K562 (cell line): ENCODE data around the gene CELSR3. TPM values are rescaled to one million over a fixed set of nuclear protein-coding genes. Genes with fewer than 3 reads are reported as not detected.

Source experiments
- ATAC-seq: fragments of 200-7000 bp; cut with Tn5 transposase; 3 replicates; pipeline ENCODE4 v1.9.1; 2020; ENCODE audit warnings: moderate library complexity
- BruUV-seq: library from RNA; stranded (reverse); fragments of 400-500 nt; replicated peaks from 2 replicates; lab custom pipeline; 2021; lab: Mats Ljungman, UMichigan
- CTCF ChIA-PET: fragments of 300-600 bp; formaldehyde crosslinking; extraction: SDS; loops from one replicate; lab custom pipeline; 2021; ENCODE audit warnings: low intra/inter-chr PET ratio; lab: Yijun Ruan, JAX
- POLR2A ChIA-PET: fragments of 300-600, 350-650 bp; sonication (Branson Sonifier 250); formaldehyde crosslinking; extraction: SDS; loops from one replicate; lab custom pipeline; 2021; ENCODE audit warnings: antibody characterized with exemption, inconsistent platforms; lab: Yijun Ruan, JAX
- DNase-seq, 4 experiments: peaks; one replicate each; pipeline versions ENCODE4 v3.0.0 to v3.0.0-alpha.2; 2011 to 2018; ENCODE audit warnings: low spot score in 3 of 4, mixed read lengths in 3 of 4; ENCODE audit errors: extremely low read depth in 1 of 4
- FAIRE-seq: peaks from 2 replicates; lab custom pipeline; 2011; peaks lifted over from hg19 to GRCh38; lab: Jason Lieb, UNC
- H2AFZ ChIP-seq: 2 replicates; pipeline ENCODE4 v1.6.0; 2011; ENCODE audit warnings: low read depth, low read length, control low read depth, inconsistent platforms
- H3K27ac ChIP-seq: fragments of 200-600 bp; 3 replicates; pipeline ENCODE4 v1.8.0; 2011; ENCODE audit warnings: low read depth, mild to moderate bottlenecking, control low read depth, inconsistent platforms, low read length, moderate library complexity, mixed read lengths; ENCODE audit errors: extremely low read depth
- H3K27me3 ChIP-seq, 2 experiments: fragments of 300-600 bp in 1 of 2; 2 replicates in 1 of 2; 3 replicates in 1 of 2; pipeline versions ENCODE4 v1.6.0 to v1.8.0; 2011; ENCODE audit warnings: inconsistent platforms in 2 of 2, low read length in 2 of 2, mild to moderate bottlenecking in 1 of 2, mixed read lengths in 1 of 2, moderate library complexity in 1 of 2; ENCODE audit not compliant: control insufficient read depth in 2 of 2, insufficient read depth in 2 of 2
- H3K36me3 ChIP-seq: fragments of 300-600 bp; 3 replicates; pipeline ENCODE4 v1.8.0; 2011; ENCODE audit warnings: mild to moderate bottlenecking, low read length, inconsistent platforms; ENCODE audit not compliant: control insufficient read depth, insufficient read depth
- H3K4me1 ChIP-seq, 2 experiments: fragments of 200-600 bp in 1 of 2; replicated peaks in 1 of 2; 2 replicates in 1 of 2; 3 replicates in 1 of 2; pipeline versions ENCODE4 v1.5.1 to v1.8.0; 2011; ENCODE audit warnings: inconsistent platforms in 2 of 2, low read length in 2 of 2, mild to moderate bottlenecking in 1 of 2, mixed read lengths in 1 of 2, moderate library complexity in 1 of 2; ENCODE audit not compliant: control insufficient read depth in 2 of 2, insufficient read depth in 2 of 2
- H3K4me2 ChIP-seq: 2 replicates; pipeline ENCODE4 v1.6.1; 2011; ENCODE audit warnings: low read length, control low read depth, inconsistent platforms, mixed read lengths; ENCODE audit not compliant: insufficient read depth
- H3K4me3 ChIP-seq: fragments of 200-600 bp; sonication (generic), shearing (Covaris generic); 2 replicates; pipeline ENCODE4 v1.5.1; 2016; ENCODE audit warnings: control low read depth, inconsistent platforms
- H3K79me2 ChIP-seq: fragments of 200-600 bp; 3 replicates; pipeline ENCODE4 v1.8.0; 2011; ENCODE audit warnings: low read length, inconsistent platforms; ENCODE audit not compliant: control insufficient read depth, insufficient read depth
- H3K9ac ChIP-seq, 2 experiments: 2 replicates each; pipeline versions ENCODE4 v1.6.0 to v1.6.1; 2011; ENCODE audit warnings: low read depth in 2 of 2, low read length in 2 of 2, control low read depth in 1 of 2, inconsistent platforms in 1 of 2, mild to moderate bottlenecking in 1 of 2, mixed read lengths in 1 of 2; ENCODE audit not compliant: insufficient read depth in 1 of 2
- H3K9me1 ChIP-seq: one replicate; pipeline ENCODE4 v1.6.0; 2011; ENCODE audit warnings: inconsistent platforms, mild to moderate bottlenecking, low read length, moderate library complexity; ENCODE audit not compliant: control insufficient read depth, insufficient read depth
- H3K9me3 ChIP-seq: replicated peaks from 2 replicates; pipeline ENCODE4 v1.5.1; 2011; ENCODE audit warnings: low read depth, low read length, inconsistent platforms; ENCODE audit not compliant: control insufficient read depth, insufficient read depth
- H4K20me1 ChIP-seq: replicated peaks from 2 replicates; pipeline ENCODE4 v1.6.1; 2011; ENCODE audit warnings: low read length, inconsistent platforms, mixed read lengths; ENCODE audit not compliant: control insufficient read depth, insufficient read depth
- ARNT ChIP-seq, 2 experiments: fragments of 450-650 bp; IDR thresholded peaks; 2 replicates each; pipeline ENCODE4 v1.6.1; 2016; ENCODE audit warnings: mild to moderate bottlenecking in 1 of 2
- CBFA2T3 ChIP-seq: fragments of 450-650 bp; IDR thresholded peaks from 2 replicates; pipeline ENCODE4 v1.6.1; 2017
- EZH2 ChIP-seq: IDR thresholded peaks from 2 replicates; pipeline ENCODE4 v1.6.1; 2012; ENCODE audit warnings: low read depth, mild to moderate bottlenecking, inconsistent platforms, low read length, borderline replicate concordance
- FOS ChIP-seq: IDR thresholded peaks from 3 replicates; pipeline ENCODE4 v1.6.1; 2011; ENCODE audit not compliant: insufficient read length; ENCODE audit errors: extremely low read depth
- FOSL1 ChIP-seq: fragments of 200-800 bp; sonication (Bioruptor generic); conservative IDR thresholded peaks from 2 replicates; pipeline ENCODE4 v1.6.1; 2016; ENCODE audit warnings: missing genetic modification characterization, missing compliant biosample characterization
- GABPB1 ChIP-seq: sonication (generic); formaldehyde crosslinking; IDR thresholded peaks from 2 replicates; pipeline ENCODE4 v1.8.0; 2022; ENCODE audit warnings: mild to moderate bottlenecking, missing genetic modification reagents
- HDAC3 ChIP-seq: fragments of 450-650 bp; IDR thresholded peaks from 2 replicates; pipeline ENCODE4 v1.6.1; 2018; ENCODE audit warnings: borderline replicate concordance, mild to moderate bottlenecking, moderate library complexity; ENCODE audit not compliant: partially characterized antibody
- HES1 ChIP-seq: fragments of 450-650 bp; IDR thresholded peaks from 2 replicates; pipeline ENCODE4 v1.6.1; 2016; ENCODE audit warnings: low read depth, mild to moderate bottlenecking, moderate library complexity
- SETDB1 ChIP-seq: IDR thresholded peaks from one replicate; pipeline ENCODE4 v1.6.1; 2012; ENCODE audit warnings: low read length, control low read depth, inconsistent platforms
- TEAD4 ChIP-seq, 2 experiments: sonication (generic) in 1 of 2; formaldehyde crosslinking in 1 of 2; IDR thresholded peaks; 2 replicates each; pipeline versions ENCODE4 v1.6.1 to v1.8.0; 2012 to 2022; ENCODE audit warnings: borderline replicate concordance in 1 of 2, inconsistent platforms in 1 of 2, low read length in 1 of 2, mild to moderate bottlenecking in 1 of 2, missing genetic modification reagents in 1 of 2
- ZNF133 ChIP-seq: fragments of 250-450 bp; sonication (Bioruptor Pico); IDR thresholded peaks from 2 replicates; pipeline ENCODE4 v1.4.0; 2020; ENCODE audit warnings: mild to moderate bottlenecking
- ZNF445 ChIP-seq: fragments of 250-450 bp; sonication (Bioruptor Pico); IDR thresholded peaks from 2 replicates; pipeline ENCODE4 v1.4.0; 2020; ENCODE audit warnings: low read depth, mild to moderate bottlenecking, moderate library complexity
- ZNF780A ChIP-seq: fragments of 250-450 bp; sonication (Bioruptor Pico); IDR thresholded peaks from 2 replicates; pipeline ENCODE4 v1.5.0; 2021; ENCODE audit warnings: mild to moderate bottlenecking
- WGBS: fragments of 100-300 bp; shearing (Covaris generic); methylation state at CpG from one replicate; pipeline ENCODE4 v1.1.6; 2016; ENCODE audit warnings: low coverage, mixed read lengths; ENCODE audit not compliant: insufficient coverage; ENCODE audit errors: missing lambda C conversion rate; 5-methylcytosine and 5-hydroxymethylcytosine counted together
- in situ Hi-C: fragments of 300-500 bp; cut with MboI; formaldehyde crosslinking; loops from 4 replicates; pipeline ENCODE4 v1.15.0; 2018; ENCODE audit warnings: inconsistent platforms, mixed read lengths
- intact Hi-C: fragments of 100-400 bp; cut with micrococcal nuclease; formaldehyde crosslinking; loops from 2 replicates; pipeline ENCODE4 v1.14.2; 2022
- polyA plus RNA-seq, 8 experiments: library from polyadenylated mRNA; depleted of rRNA in 4 of 8; stranded (reverse) in 5 of 8; unstranded in 3 of 8; fragments of >200 nt; fragmentation: Nextera tagmentation in 2 of 8; fragmentation: Illumina TruSeq in 1 of 8; extraction: Ambion mirVana in 2 of 8; extraction: Trizol in 1 of 8; gene quantifications; 2 replicates each; pipeline versions ENCODE4 v1.2.1 to v1.2.3, GENCODE V29; 2011 to 2014; ENCODE audit warnings: inconsistent platforms in 1 of 8, missing spikeins in 1 of 8
- total RNA-seq, 7 experiments: library from RNA; depleted of rRNA in 6 of 7; stranded (reverse); fragments of >200 nt in 6 of 7; fragmentation: Illumina TruSeq in 2 of 7; extraction: Trizol in 2 of 7; gene quantifications; 2 replicates each; pipeline versions ENCODE4 v1.2.1 to v1.2.3, GENCODE V29; 2011 to 2021; ENCODE audit warnings: low replicate concordance in 1 of 7
- TF ChIP-seq, protein P1 (sequence below): fragments of 450-650 bp; IDR thresholded peaks from 2 replicates; pipeline ENCODE4 v1.6.1; 2017; ENCODE audit warnings: antibody characterized with exemption, mild to moderate bottlenecking
- TF ChIP-seq, protein P2 (sequence below): sonication (generic); formaldehyde crosslinking; IDR thresholded peaks from 2 replicates; pipeline ENCODE4 v1.8.0; 2022; ENCODE audit warnings: mild to moderate bottlenecking, missing genetic modification reagents

The CELSR3 gene
- total and polyA plus RNA-seq, 9 of the 15 experiments (the other 6 are each of a cell fraction or from before 2014, with no cell fraction given), result 0.10 to 2.7 (median 0.76) TPM

- no peaks in the 10 kb centered on the region for H3K9me1 ChIP-seq
- H3K27me3 ChIP-seq, result no peaks in the 10 kb centered on the region
- CTCF ChIA-PET, result no interaction called here
- no peak overlapping the region for H3K4me2 ChIP-seq
- peaks cover 8% of the 10 kb centered on the region; the same call in 1 of the 3 replicates for H3K79me2 ChIP-seq
- TF ChIP-seq CBFA2T3 (no peak), HDAC3 (no peak), ZNF133 (no peak), HES1 (no peak), FOSL1 (tag) (no peak), EZH2 (no peak), ARNT (IDR thresholded peaks at IDR 0.05) (no peak), ZNF445 (no peak), TEAD4 (IDR thresholded peaks at IDR 0.05; ENCODE audit: low read length) (no peak), TEAD4 (CRISPR knock-in tag; IDR thresholded peaks at IDR 0.05; ENCODE audit: borderline replicate concordance) (no peak), FOS (no peak), SETDB1 (no peak), GABPB1 (CRISPR knock-in tag) (no peak), ZNF780A (no peak)
- TF ChIP-seq, protein P1, sequence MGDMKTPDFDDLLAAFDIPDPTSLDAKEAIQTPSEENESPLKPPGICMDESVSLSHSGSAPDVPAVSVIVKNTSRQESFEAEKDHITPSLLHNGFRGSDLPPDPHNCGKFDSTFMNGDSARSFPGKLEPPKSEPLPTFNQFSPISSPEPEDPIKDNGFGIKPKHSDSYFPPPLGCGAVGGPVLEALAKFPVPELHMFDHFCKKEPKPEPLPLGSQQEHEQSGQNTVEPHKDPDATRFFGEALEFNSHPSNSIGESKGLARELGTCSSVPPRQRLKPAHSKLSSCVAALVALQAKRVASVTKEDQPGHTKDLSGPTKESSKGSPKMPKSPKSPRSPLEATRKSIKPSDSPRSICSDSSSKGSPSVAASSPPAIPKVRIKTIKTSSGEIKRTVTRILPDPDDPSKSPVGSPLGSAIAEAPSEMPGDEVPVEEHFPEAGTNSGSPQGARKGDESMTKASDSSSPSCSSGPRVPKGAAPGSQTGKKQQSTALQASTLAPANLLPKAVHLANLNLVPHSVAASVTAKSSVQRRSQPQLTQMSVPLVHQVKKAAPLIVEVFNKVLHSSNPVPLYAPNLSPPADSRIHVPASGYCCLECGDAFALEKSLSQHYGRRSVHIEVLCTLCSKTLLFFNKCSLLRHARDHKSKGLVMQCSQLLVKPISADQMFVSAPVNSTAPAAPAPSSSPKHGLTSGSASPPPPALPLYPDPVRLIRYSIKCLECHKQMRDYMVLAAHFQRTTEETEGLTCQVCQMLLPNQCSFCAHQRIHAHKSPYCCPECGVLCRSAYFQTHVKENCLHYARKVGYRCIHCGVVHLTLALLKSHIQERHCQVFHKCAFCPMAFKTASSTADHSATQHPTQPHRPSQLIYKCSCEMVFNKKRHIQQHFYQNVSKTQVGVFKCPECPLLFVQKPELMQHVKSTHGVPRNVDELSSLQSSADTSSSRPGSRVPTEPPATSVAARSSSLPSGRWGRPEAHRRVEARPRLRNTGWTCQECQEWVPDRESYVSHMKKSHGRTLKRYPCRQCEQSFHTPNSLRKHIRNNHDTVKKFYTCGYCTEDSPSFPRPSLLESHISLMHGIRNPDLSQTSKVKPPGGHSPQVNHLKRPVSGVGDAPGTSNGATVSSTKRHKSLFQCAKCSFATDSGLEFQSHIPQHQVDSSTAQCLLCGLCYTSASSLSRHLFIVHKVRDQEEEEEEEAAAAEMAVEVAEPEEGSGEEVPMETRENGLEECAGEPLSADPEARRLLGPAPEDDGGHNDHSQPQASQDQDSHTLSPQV, result no peak
- TF ChIP-seq, protein P2, sequence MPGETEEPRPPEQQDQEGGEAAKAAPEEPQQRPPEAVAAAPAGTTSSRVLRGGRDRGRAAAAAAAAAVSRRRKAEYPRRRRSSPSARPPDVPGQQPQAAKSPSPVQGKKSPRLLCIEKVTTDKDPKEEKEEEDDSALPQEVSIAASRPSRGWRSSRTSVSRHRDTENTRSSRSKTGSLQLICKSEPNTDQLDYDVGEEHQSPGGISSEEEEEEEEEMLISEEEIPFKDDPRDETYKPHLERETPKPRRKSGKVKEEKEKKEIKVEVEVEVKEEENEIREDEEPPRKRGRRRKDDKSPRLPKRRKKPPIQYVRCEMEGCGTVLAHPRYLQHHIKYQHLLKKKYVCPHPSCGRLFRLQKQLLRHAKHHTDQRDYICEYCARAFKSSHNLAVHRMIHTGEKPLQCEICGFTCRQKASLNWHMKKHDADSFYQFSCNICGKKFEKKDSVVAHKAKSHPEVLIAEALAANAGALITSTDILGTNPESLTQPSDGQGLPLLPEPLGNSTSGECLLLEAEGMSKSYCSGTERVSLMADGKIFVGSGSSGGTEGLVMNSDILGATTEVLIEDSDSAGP (CRISPR knock-in tag), result no peak
- no TSS peak for BruUV-seq
- FAIRE-seq, result no peak
- H3K4me1 ChIP-seq, result peaks cover 0 to 5% of the 10 kb centered on the region in 2 experiments; a peak in 2 of 5 replicates
- intact Hi-C loops, result no loop called here
- H3K4me3 ChIP-seq, result no peak overlapping the region
- H4K20me1 ChIP-seq, result no peaks in the 10 kb centered on the region
- POLR2A ChIA-PET, result no interaction called here
- no peaks in the 10 kb centered on the region for H3K9me3 ChIP-seq
- no peak for DNase-seq
- no peak overlapping the region for H3K27ac ChIP-seq
- in situ Hi-C loops, result no loop called here
- WGBS, result 93% methylated on average over 2 of the region's 2 CpGs
- H3K9ac ChIP-seq, result no peak overlapping the region
- H3K36me3 ChIP-seq, result peaks cover 89% of the 10 kb centered on the region; the same call in 2 of the 3 replicates
- no peak overlapping the region for H2AFZ ChIP-seq
- ATAC-seq, result no peak
These were observed 61.1 kb downstream of the CELSR3 start for GRCh38 chr3:48601622-48601994.
